ENCODE measurements around the gene BSN. TPM values are rescaled to one million over a fixed set of nuclear protein-coding genes. Genes with fewer than 3 reads are reported as not detected.

Gene BSN
- total and polyA plus RNA-seq, 2 donors (not counting 3 experiments of a cell fraction or from before 2014, with no cell fraction given): 0.04 to 0.27 TPM

DNA sequence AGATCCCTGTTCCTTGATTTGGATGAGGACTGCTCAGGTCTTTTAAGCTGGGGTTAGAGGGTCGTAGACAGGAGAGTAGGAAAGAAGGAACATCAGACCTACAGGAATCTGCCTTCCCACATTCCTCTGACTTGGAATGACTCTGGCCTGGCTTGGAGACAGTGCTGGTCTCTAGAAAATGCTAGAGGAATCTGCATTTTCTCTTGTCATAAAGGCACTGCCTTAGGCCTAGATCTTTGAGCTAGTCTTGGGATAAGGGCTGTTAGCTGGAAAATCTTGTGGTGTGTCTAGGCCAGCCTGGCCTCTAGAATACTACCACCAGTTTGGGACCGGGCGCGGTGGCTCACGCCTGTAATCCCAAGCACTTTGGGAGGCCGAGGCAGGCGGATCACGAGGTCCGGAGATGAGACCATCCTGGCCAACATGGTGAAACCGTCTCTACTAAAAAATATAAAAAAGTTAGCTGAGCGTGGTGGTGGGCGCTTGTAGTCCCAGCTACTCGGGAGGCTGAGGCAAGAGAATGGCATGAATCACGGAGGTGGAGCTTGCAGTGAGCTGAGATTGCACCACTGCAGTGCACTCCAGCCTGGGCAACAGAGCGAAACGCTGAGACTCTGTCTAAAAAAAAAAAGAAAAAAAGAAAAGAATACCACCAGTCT, 17.3 kb upstream of the BSN start:
- H3K9me1 ChIP-seq (replicated peaks; ENCODE audit: control insufficient read depth, extremely low read depth, insufficient read depth, low read length): no peaks in the 10 kb centered on the region
- no TSS peak for BruUV-seq (replicated peaks)
- dilution Hi-C loops (cut with MboI; ENCODE audit: extremely low pct_ligation_motif_present, low sequenced_read_pairs): no loop called here
- no peak for FAIRE-seq
- peaks cover 7% of the 10 kb centered on the region for H3K4me1 ChIP-seq (ENCODE audit: control insufficient read depth, extremely low read depth, insufficient read depth, low read length)
- intact Hi-C loops (cut with micrococcal nuclease): no loop called here
- H3K27ac ChIP-seq (ENCODE audit: insufficient read depth, low read depth, low read length): no peak overlapping the region
- POLR2A ChIA-PET: no interaction called here
- peaks cover 0 to 6% of the 10 kb centered on the region in 2 experiments for H3K36me3 ChIP-seq (ENCODE audit: control insufficient read depth in 2 of 2, extremely low read depth in 1 of 2, insufficient read depth in 2 of 2, low read length in 2 of 2)
- no peak overlapping the region for H3K9ac ChIP-seq (replicated peaks; ENCODE audit: extremely low read depth, insufficient read depth, low read length)
- no peak overlapping the region for H3K4me3 ChIP-seq (replicated peaks in 1 of 3; ENCODE audit: insufficient read depth in 1 of 3, low read depth in 1 of 3, low read length in 3 of 3)
- no peak overlapping the region for H2AFZ ChIP-seq (ENCODE audit: low read depth, low read length)
- no peak for TF ChIP-seq POLR2AphosphoS5 (IDR thresholded peaks at IDR 0.05; ENCODE audit: insufficient read depth, low read depth, low read length)
- no peak for TF ChIP-seq MYC (IDR thresholded peaks at IDR 0.05; ENCODE audit: low read depth, low read length)
- no peak for TF ChIP-seq FOS (IDR thresholded peaks at IDR 0.05; ENCODE audit: borderline replicate concordance, insufficient read depth, low read length)
- no peak for TF ChIP-seq GATA2 (IDR thresholded peaks at IDR 0.05; ENCODE audit: insufficient read depth, insufficient read length, low read depth, low read length)
- no peak for TF ChIP-seq JUN (IDR thresholded peaks at IDR 0.05; ENCODE audit: borderline replicate concordance, insufficient read depth, insufficient read length, low read depth)
- TF ChIP-seq, protein P1, sequence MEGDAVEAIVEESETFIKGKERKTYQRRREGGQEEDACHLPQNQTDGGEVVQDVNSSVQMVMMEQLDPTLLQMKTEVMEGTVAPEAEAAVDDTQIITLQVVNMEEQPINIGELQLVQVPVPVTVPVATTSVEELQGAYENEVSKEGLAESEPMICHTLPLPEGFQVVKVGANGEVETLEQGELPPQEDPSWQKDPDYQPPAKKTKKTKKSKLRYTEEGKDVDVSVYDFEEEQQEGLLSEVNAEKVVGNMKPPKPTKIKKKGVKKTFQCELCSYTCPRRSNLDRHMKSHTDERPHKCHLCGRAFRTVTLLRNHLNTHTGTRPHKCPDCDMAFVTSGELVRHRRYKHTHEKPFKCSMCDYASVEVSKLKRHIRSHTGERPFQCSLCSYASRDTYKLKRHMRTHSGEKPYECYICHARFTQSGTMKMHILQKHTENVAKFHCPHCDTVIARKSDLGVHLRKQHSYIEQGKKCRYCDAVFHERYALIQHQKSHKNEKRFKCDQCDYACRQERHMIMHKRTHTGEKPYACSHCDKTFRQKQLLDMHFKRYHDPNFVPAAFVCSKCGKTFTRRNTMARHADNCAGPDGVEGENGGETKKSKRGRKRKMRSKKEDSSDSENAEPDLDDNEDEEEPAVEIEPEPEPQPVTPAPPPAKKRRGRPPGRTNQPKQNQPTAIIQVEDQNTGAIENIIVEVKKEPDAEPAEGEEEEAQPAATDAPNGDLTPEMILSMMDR (IDR thresholded peaks at IDR 0.05; ENCODE audit: extremely low read depth in 1 of 2, insufficient read depth in 1 of 2, low read depth in 1 of 2, low read length in 2 of 2): no peak
- no peak for TF ChIP-seq EZH2 (IDR thresholded peaks at IDR 0.05; ENCODE audit: borderline replicate concordance, low read depth, low read length, severe bottlenecking)
- TF ChIP-seq POLR2A (IDR thresholded peaks at IDR 0.05; ENCODE audit: low read depth, low read length): no peak
- TF ChIP-seq, protein P2, sequence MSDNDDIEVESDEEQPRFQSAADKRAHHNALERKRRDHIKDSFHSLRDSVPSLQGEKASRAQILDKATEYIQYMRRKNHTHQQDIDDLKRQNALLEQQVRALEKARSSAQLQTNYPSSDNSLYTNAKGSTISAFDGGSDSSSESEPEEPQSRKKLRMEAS (IDR thresholded peaks at IDR 0.05; ENCODE audit: insufficient read depth, insufficient read length): no peak
- no peaks in the 10 kb centered on the region for H3K27me3 ChIP-seq (ENCODE audit: control insufficient read depth in 2 of 2, insufficient read depth in 2 of 2, low read length in 2 of 2)
- no peak for DNase-seq (ENCODE audit: low read depth, low spot score)
- H3K79me2 ChIP-seq (ENCODE audit: control insufficient read depth, insufficient read depth, low read length): no peaks in the 10 kb centered on the region
- CTCF ChIA-PET: interaction anchor here (0.8 to 5.0 kb wide), 6 partner anchors 11 to 363 kb away, joined by 3 to 293 read pairs (median 4); no protein-coding TSS in a partner anchor
- no peak overlapping the region for H3K4me2 ChIP-seq (ENCODE audit: insufficient read depth, low read length)
- H3K9me3 ChIP-seq (replicated peaks; ENCODE audit: control insufficient read depth, insufficient read depth, low read length): no peaks in the 10 kb centered on the region
- no peaks in the 10 kb centered on the region for H4K20me1 ChIP-seq (replicated peaks; ENCODE audit: control insufficient read depth, extremely low read depth, insufficient read depth, low read length)

Data from endothelial cell of umbilical vein (primary cell).